H9 (cell line): ENCODE measurements around the gene MROH8. TPM values are rescaled to one million over a fixed set of nuclear protein-coding genes. Genes with fewer than 3 reads are reported as not detected.
A peak's percentile ranks its signal among the peaks of the same experiment; 100 is the strongest.

ENCODE experiments used
- DNase-seq: peaks from one replicate; pipeline ENCODE4 v3.0.0-alpha.2; 2017
- H2AFZ ChIP-seq: one replicate; pipeline ENCODE4 v1.6.1; 2013; ENCODE audit warnings: mild to moderate bottlenecking, low read length, control low read depth, moderate library complexity
- H2AK5ac ChIP-seq: 2 replicates; pipeline ENCODE4 v1.6.1; 2013; ENCODE audit warnings: low read length, control low read depth, mixed read lengths; ENCODE audit not compliant: insufficient read length
- H2BK120ac ChIP-seq: one replicate; pipeline ENCODE4 v1.6.1; 2013; ENCODE audit warnings: low read depth, mild to moderate bottlenecking, low read length, control low read depth, inconsistent platforms; ENCODE audit not compliant: poor library complexity, severe bottlenecking
- H2BK12ac ChIP-seq: 2 replicates; pipeline ENCODE4 v1.6.1; 2013; ENCODE audit warnings: low read length, control low read depth, mixed read lengths, low read depth; ENCODE audit not compliant: insufficient read length
- H2BK15ac ChIP-seq: 2 replicates; pipeline ENCODE4 v1.6.1; 2013; ENCODE audit warnings: low read depth, low read length, control low read depth
- H2BK20ac ChIP-seq: one replicate; pipeline ENCODE4 v1.6.1; 2013; ENCODE audit warnings: low read depth, mild to moderate bottlenecking, low read length, control low read depth, inconsistent platforms; ENCODE audit not compliant: poor library complexity, severe bottlenecking
- H2BK5ac ChIP-seq: 2 replicates; pipeline ENCODE4 v1.6.1; 2013; ENCODE audit warnings: low read length, control low read depth, mixed read lengths; ENCODE audit not compliant: insufficient read length
- H3K14ac ChIP-seq: 2 replicates; pipeline ENCODE4 v1.6.1; 2013; ENCODE audit warnings: low read length, control low read depth; ENCODE audit not compliant: insufficient read depth
- H3K18ac ChIP-seq: 2 replicates; pipeline ENCODE4 v1.6.1; 2013; ENCODE audit warnings: low read depth, mild to moderate bottlenecking, mixed read lengths, low read length, control low read depth; ENCODE audit not compliant: insufficient read length
- H3K23ac ChIP-seq: 2 replicates; pipeline ENCODE4 v1.6.1; 2013; ENCODE audit warnings: low read length, control low read depth, mixed read lengths, low read depth; ENCODE audit not compliant: insufficient read length
- H3K23me2 ChIP-seq: 2 replicates; pipeline ENCODE4 v1.6.1; 2013; ENCODE audit warnings: low read depth, mild to moderate bottlenecking, mixed read lengths, low read length, control low read depth; ENCODE audit not compliant: insufficient read length, poor library complexity, severe bottlenecking
- H3K27ac ChIP-seq: 2 replicates; pipeline ENCODE4 v1.5.1; 2013; ENCODE audit warnings: low read length, control low read depth, mixed read lengths, low read depth; ENCODE audit not compliant: insufficient read length
- H3K27me3 ChIP-seq: 2 replicates; pipeline ENCODE4 v1.6.1; 2013; ENCODE audit warnings: low read length, control low read depth, inconsistent platforms; ENCODE audit not compliant: insufficient read depth
- H3K4ac ChIP-seq: 2 replicates; pipeline ENCODE4 v1.6.1; 2013; ENCODE audit warnings: low read depth, mild to moderate bottlenecking, control low read depth, inconsistent platforms, low read length, moderate library complexity
- H3K4me1 ChIP-seq: 2 replicates; pipeline ENCODE4 v1.6.1; 2013; ENCODE audit warnings: low read length, control low read depth, inconsistent platforms; ENCODE audit not compliant: insufficient read depth
- H3K4me2 ChIP-seq: 2 replicates; pipeline ENCODE4 v1.6.1; 2013; ENCODE audit warnings: low read length, control low read depth, mixed read lengths; ENCODE audit not compliant: insufficient read length, insufficient read depth
- H3K56ac ChIP-seq: 2 replicates; pipeline ENCODE4 v1.6.1; 2013; ENCODE audit warnings: low read depth, mild to moderate bottlenecking, mixed read lengths, low read length, control low read depth; ENCODE audit not compliant: insufficient read length
- H3K79me1 ChIP-seq: 2 replicates; pipeline ENCODE4 v1.6.1; 2013; ENCODE audit warnings: low read depth, mild to moderate bottlenecking, moderate library complexity, low read length, control low read depth, inconsistent platforms; ENCODE audit not compliant: insufficient read depth, poor library complexity, severe bottlenecking
- H3K79me2 ChIP-seq: 2 replicates; pipeline ENCODE4 v1.6.1; 2013; ENCODE audit warnings: low read length, control low read depth, inconsistent platforms; ENCODE audit not compliant: insufficient read depth
- H3K9ac ChIP-seq: 2 replicates; pipeline ENCODE4 v1.6.1; 2013; ENCODE audit warnings: low read length, control low read depth, mixed read lengths; ENCODE audit not compliant: insufficient read length; ENCODE audit errors: extremely low read depth
- H3K9me3 ChIP-seq: one replicate; pipeline ENCODE4 v1.6.1; 2013; ENCODE audit warnings: low read depth, low read length, inconsistent platforms; ENCODE audit not compliant: control insufficient read depth
- H3T11ph ChIP-seq: one replicate; pipeline ENCODE4 v1.6.1; 2013; ENCODE audit warnings: mild to moderate bottlenecking, low read length, control low read depth, inconsistent platforms
- H4K20me1 ChIP-seq: one replicate; pipeline ENCODE4 v1.6.1; 2013; ENCODE audit not compliant: control insufficient read depth, insufficient read length, insufficient read depth
- H4K5ac ChIP-seq: 2 replicates; pipeline ENCODE4 v1.6.1; 2013; ENCODE audit warnings: low read depth, mild to moderate bottlenecking, mixed read lengths, low read length, control low read depth; ENCODE audit not compliant: insufficient read length
- H4K8ac ChIP-seq: replicated peaks from 2 replicates; pipeline ENCODE4 v1.6.1; 2013; ENCODE audit warnings: low read length, control low read depth, mixed read lengths, low read depth; ENCODE audit not compliant: insufficient read length
- H4K91ac ChIP-seq: 2 replicates; pipeline ENCODE4 v1.6.1; 2013; ENCODE audit warnings: low read depth, mild to moderate bottlenecking, moderate library complexity, mixed read lengths, low read length, control low read depth; ENCODE audit not compliant: insufficient read length
- H3K27ac Mint-ChIP-seq, 3 experiments: 2 replicates in 2 of 3; 3 replicates in 1 of 3; pipeline ENCODE4 v1.8.0; 2020 to 2021; ENCODE audit warnings: mixed read lengths in 3 of 3, mild to moderate bottlenecking in 1 of 3, moderate library complexity in 1 of 3
- H3K27me3 Mint-ChIP-seq: 2 replicates; pipeline ENCODE4 v1.8.0; 2021; ENCODE audit warnings: low read depth, mild to moderate bottlenecking, moderate library complexity, mixed read lengths
- H3K36me3 Mint-ChIP-seq, 3 experiments: 2 replicates in 2 of 3; 3 replicates in 1 of 3; pipeline ENCODE4 v1.8.0; 2020 to 2021; ENCODE audit warnings: low read depth in 3 of 3, mixed read lengths in 3 of 3; ENCODE audit not compliant: insufficient read depth in 1 of 3
- H3K4me1 Mint-ChIP-seq, 2 experiments: 2 replicates each; pipeline ENCODE4 v1.8.0; 2020; ENCODE audit warnings: mixed read lengths in 2 of 2
- H3K4me3 Mint-ChIP-seq, 2 experiments: 2 replicates in 1 of 2; 3 replicates in 1 of 2; pipeline ENCODE4 v1.8.0; 2020 to 2021; ENCODE audit warnings: mild to moderate bottlenecking in 2 of 2, mixed read lengths in 2 of 2, moderate library complexity in 1 of 2
- H3K9me3 Mint-ChIP-seq, 2 experiments: 2 replicates in 1 of 2; 3 replicates in 1 of 2; pipeline ENCODE4 v1.8.0; 2020; ENCODE audit warnings: mild to moderate bottlenecking in 2 of 2, mixed read lengths in 2 of 2, moderate library complexity in 1 of 2
- WGBS: extraction: QIAGEN DNeasy Blood & Tissue Kit; methylation state at CpG from one replicate; pipeline ENCODE4 v1.1.7; 2013; ENCODE audit warnings: missing lambda C conversion rate, low lambda C conversion rate, mixed read lengths; ENCODE audit not compliant: insufficient read length; ENCODE audit errors: extremely low coverage; 5-methylcytosine and 5-hydroxymethylcytosine counted together
- total RNA-seq: library from RNA; stranded (reverse); gene quantifications from 2 replicates; pipeline ENCODE4 v1.2.1, GENCODE V29; 2021
- TF ChIP-seq, protein P1 (sequence below): fragments of 200-600 bp; sonication (generic); conservative IDR thresholded peaks from 3 replicates; pipeline ENCODE4 v1.8.0; 2021; ENCODE audit warnings: antibody characterized with exemption, mild to moderate bottlenecking

Gene MROH8
- total RNA-seq, 1 experiment from 2014 or later: 0.90 TPM

DNA sequence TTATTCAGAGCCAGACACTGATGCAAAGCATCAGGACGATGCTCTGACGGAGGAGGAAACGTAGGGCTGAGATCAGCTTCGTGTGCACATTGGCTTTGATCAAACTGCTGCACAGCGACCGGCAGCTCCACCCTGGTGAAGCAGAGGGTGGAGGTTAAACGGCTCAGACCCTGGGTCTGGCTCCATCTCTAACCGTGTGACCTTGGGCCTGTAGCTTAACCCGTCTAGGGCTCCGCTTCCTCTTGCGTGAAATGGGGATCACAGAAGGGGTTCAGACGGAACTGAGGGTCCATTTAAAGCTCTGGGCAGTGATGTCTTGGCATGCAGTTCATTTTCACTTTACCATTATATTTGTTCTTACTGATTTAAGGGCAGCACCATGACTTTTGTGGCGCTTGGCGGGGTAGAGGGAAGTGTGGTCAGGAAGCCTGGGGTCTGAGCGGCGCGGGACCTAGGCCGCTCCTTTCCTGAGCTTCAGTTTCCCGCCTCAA lies 84.2 kb downstream of the MROH8 start:
- Histone ChIP-seq H3K4me2 (peak overlapping the region; percentile 74), H3K18ac (peak overlapping the region; percentile 2), H3K56ac (no peak overlapping the region), H4K91ac (no peak overlapping the region), H2BK20ac (no peak overlapping the region), H3K79me1 (peaks cover 9% of the 10 kb centered on the region), H3K23me2 (peaks cover 6% of the 10 kb centered on the region), H4K20me1 (no peaks in the 10 kb centered on the region), H2AFZ (no peak overlapping the region), H4K5ac (peak overlapping the region; percentile 69), H2BK12ac (no peak overlapping the region), H3T11ph (no peak overlapping the region), H2BK15ac (no peak overlapping the region), H3K79me2 (peaks cover 2% of the 10 kb centered on the region; the same call in 1 of the 2 replicates), H3K4me1 (peaks cover 1% of the 10 kb centered on the region; the same call in 1 of the 2 replicates), H3K9me3 (no peaks in the 10 kb centered on the region), H3K27ac (no peak overlapping the region), H2AK5ac (no peak overlapping the region), H2BK5ac (no peak overlapping the region), H3K23ac (no peak overlapping the region), H3K9ac (peak overlapping the region; percentile 91), H2BK120ac (no peak overlapping the region), H3K14ac (peak overlapping the region; percentile 84), H3K4ac (no peak overlapping the region), H3K27me3 (no peaks in the 10 kb centered on the region), H4K8ac (no peak overlapping the region)
- no CpG with 5 or more reads among the region's 19 CpGs for WGBS
- no peak for DNase-seq
- Mint-ChIP-seq H3K4me3 (peak overlapping the region; percentile 83 to 96), H3K27me3 (no peaks in the 10 kb centered on the region), H3K9me3 (peaks cover 0 to 2% of the 10 kb centered on the region in 2 experiments; a peak in 1 of 5 replicates), H3K36me3 (peaks cover 4 to 31% (median 23%) of the 10 kb centered on the region in 3 experiments), H3K27ac (peak overlapping the region; percentile 68 to 98 (median 97)), H3K4me1 (peaks cover 18 to 25% of the 10 kb centered on the region in 2 experiments)
- TF ChIP-seq, protein P1, sequence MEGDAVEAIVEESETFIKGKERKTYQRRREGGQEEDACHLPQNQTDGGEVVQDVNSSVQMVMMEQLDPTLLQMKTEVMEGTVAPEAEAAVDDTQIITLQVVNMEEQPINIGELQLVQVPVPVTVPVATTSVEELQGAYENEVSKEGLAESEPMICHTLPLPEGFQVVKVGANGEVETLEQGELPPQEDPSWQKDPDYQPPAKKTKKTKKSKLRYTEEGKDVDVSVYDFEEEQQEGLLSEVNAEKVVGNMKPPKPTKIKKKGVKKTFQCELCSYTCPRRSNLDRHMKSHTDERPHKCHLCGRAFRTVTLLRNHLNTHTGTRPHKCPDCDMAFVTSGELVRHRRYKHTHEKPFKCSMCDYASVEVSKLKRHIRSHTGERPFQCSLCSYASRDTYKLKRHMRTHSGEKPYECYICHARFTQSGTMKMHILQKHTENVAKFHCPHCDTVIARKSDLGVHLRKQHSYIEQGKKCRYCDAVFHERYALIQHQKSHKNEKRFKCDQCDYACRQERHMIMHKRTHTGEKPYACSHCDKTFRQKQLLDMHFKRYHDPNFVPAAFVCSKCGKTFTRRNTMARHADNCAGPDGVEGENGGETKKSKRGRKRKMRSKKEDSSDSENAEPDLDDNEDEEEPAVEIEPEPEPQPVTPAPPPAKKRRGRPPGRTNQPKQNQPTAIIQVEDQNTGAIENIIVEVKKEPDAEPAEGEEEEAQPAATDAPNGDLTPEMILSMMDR: no peak
